ENCODE measurements around the gene MYOT. TPM values are rescaled to one million over a fixed set of nuclear protein-coding genes. Genes with fewer than 3 reads are reported as not detected.

MYOT gene
- total and polyA plus RNA-seq, 2 of the 4 experiments (the other 2 are of a cell fraction), result not detected

DNA sequence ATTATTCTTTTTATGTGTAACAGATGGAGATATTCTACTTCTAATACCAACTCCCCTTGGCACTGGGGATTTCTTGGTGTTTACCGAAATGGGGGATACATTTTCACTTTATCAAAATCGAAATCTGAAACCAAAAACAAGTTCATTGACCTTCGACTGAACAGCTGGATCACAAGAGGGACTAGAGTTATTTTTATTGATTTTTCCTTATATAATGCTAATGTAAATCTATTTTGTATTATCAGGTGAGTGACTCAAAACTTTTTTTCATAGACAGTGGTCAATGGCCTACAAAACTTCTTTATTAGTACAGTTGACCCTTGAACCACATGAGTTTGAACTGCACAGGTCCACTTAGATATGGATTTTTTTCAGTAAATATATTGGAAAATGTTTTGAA, 31.8 kb downstream of the MYOT start:
- CTCF ChIA-PET, result no interaction called here
- H3K79me1 ChIP-seq (ENCODE audit: low read depth in 1 of 2, low read length in 2 of 2), result no peaks in the 10 kb centered on the region

More for the DNA sequence above, 31.8 kb downstream of the MYOT start:
- no peak overlapping the region for H2BK120ac ChIP-seq (ENCODE audit: low read depth, low read length)
- H2AK9ac ChIP-seq (replicated peaks; ENCODE audit: low read depth, low read length, poor library complexity), result no peak overlapping the region
- no peak overlapping the region for H3K4me2 ChIP-seq (ENCODE audit: low read depth, low read length)
- H4K91ac ChIP-seq (ENCODE audit: insufficient read depth, low read depth, low read length), result no peak overlapping the region
- no peak overlapping the region for H3K56ac ChIP-seq (ENCODE audit: extremely low read depth, insufficient read depth, low read length)
- no peaks in the 10 kb centered on the region for H3K36me3 ChIP-seq (ENCODE audit: control insufficient read depth, insufficient read depth, low read length)
- H3K27me3 ChIP-seq (ENCODE audit: control insufficient read depth, insufficient read depth, low read length), result peaks cover 6% of the 10 kb centered on the region
- H2AFZ ChIP-seq (replicated peaks; ENCODE audit: low read length, poor library complexity), result no peak overlapping the region
- no peaks in the 10 kb centered on the region for H3K9me3 ChIP-seq (ENCODE audit: control insufficient read depth, insufficient read depth, low read length)
- no peak overlapping the region for H2BK20ac ChIP-seq (ENCODE audit: low read depth, low read length)
- ATAC-seq (ENCODE audit: low read depth) (no peak), DNase-seq (no peak)
- H2BK15ac ChIP-seq (ENCODE audit: low read depth, low read length), result no peak overlapping the region
- no peak overlapping the region for H4K5ac ChIP-seq (ENCODE audit: low read depth, low read length)
- no peak overlapping the region for H3K27ac ChIP-seq (ENCODE audit: insufficient read depth, low read length)
- H4K8ac ChIP-seq (ENCODE audit: low read depth in 2 of 2, low read length in 2 of 2), result no peak overlapping the region
- no peaks in the 10 kb centered on the region for H3K9me1 ChIP-seq (ENCODE audit: insufficient read depth, low read length)
- no CpG with 5 or more reads among the region's 3 CpGs for WGBS, 2 experiments (ENCODE audit: extremely low coverage in 2 of 2, insufficient read length in 1 of 2)
- in situ Hi-C loops (cut with MboI; ENCODE audit: low sequenced_read_pairs) (no loop called here), intact Hi-C loops (cut with micrococcal nuclease) (no loop called here), dilution Hi-C loops (cut with HindIII; ENCODE audit: low sequenced_read_pairs, unreplicated experiment) (no loop called here)
- no peaks in the 10 kb centered on the region for H3K4me1 ChIP-seq (ENCODE audit: control insufficient read depth, insufficient read depth, low read length)
- H3K14ac ChIP-seq (replicated peaks; ENCODE audit: low read depth, low read length), result no peak overlapping the region
- H3K23ac ChIP-seq (ENCODE audit: low read depth, low read length), result no peak overlapping the region
- no peak overlapping the region for H3K18ac ChIP-seq (ENCODE audit: low read depth, low read length)
- TF ChIP-seq, protein P1, sequence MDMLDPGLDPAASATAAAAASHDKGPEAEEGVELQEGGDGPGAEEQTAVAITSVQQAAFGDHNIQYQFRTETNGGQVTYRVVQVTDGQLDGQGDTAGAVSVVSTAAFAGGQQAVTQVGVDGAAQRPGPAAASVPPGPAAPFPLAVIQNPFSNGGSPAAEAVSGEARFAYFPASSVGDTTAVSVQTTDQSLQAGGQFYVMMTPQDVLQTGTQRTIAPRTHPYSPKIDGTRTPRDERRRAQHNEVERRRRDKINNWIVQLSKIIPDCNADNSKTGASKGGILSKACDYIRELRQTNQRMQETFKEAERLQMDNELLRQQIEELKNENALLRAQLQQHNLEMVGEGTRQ (IDR thresholded peaks at IDR 0.05; ENCODE audit: low read depth, low read length), result no peak
- no peak for TF ChIP-seq NFE2L2 (IDR thresholded peaks at IDR 0.05; ENCODE audit: low read depth, low read length)
- TF ChIP-seq RCOR1 (IDR thresholded peaks at IDR 0.05; ENCODE audit: insufficient replicate concordance, low read length), result no peak
- no peak for TF ChIP-seq CHD1 (IDR thresholded peaks at IDR 0.05; ENCODE audit: low read depth, low read length)
- TF ChIP-seq MAFK (IDR thresholded peaks at IDR 0.05; ENCODE audit: low read depth, low read length), result no peak
- TF ChIP-seq MAZ (IDR thresholded peaks at IDR 0.05; ENCODE audit: borderline replicate concordance, low read depth, low read length), result no peak
- no peak overlapping the region for H3K4ac ChIP-seq (ENCODE audit: low read depth, low read length)
- H2AK5ac ChIP-seq (ENCODE audit: low read depth, low read length), result no peak overlapping the region
- H3K4me3 ChIP-seq (ENCODE audit: insufficient read depth, low read depth, low read length), result no peak overlapping the region
- POLR2A ChIA-PET (ENCODE audit: unreplicated experiment), result no interaction called here
- H4K20me1 ChIP-seq (ENCODE audit: insufficient read depth, low read length), result no peaks in the 10 kb centered on the region
- no peak overlapping the region for H3K9ac ChIP-seq (ENCODE audit: low read depth, low read length)
- BruUV-seq (replicated peaks), result no TSS peak
- H2BK5ac ChIP-seq (ENCODE audit: low read depth, low read length, poor library complexity, severe bottlenecking), result no peak overlapping the region
